NOMO-1 treated with dmso at 0.1 percent for 144 hours (cell line): ENCODE measurements around the gene PNPLA3.

Experiments used
- DNase-seq: peaks from one replicate; lab custom pipeline; 2025; ENCODE audit not compliant: unreplicated experiment; lab: John Stamatoyannopoulos, UW

PNPLA3 gene

GRCh38 chr22:43923191-43923590, 414 bp upstream of the PNPLA3 start:
- no peak for DNase-seq

GRCh38 chr22:43924877-43925276, 1.3 kb downstream of the PNPLA3 start:
- no peak for DNase-seq

- no peak for DNase-seq
These were observed 2.1 kb downstream of the PNPLA3 start for GRCh38 chr22:43925433-43926348.

GRCh38 chr22:43926349-43926710, 2.7 kb downstream of the PNPLA3 start:
- DNase-seq: no peak

- DNase-seq: peak; percentile 64
These were observed 4.9 kb downstream of the PNPLA3 start for GRCh38 chr22:43928468-43928867.

GRCh38 chr22:43928908-43929307, 5.3 kb downstream of the PNPLA3 start:
- DNase-seq: no peak

GRCh38 chr22:43931771-43932170, 8.2 kb downstream of the PNPLA3 start:
- DNase-seq: no peak

- DNase-seq: no peak
These were observed 17.8 kb downstream of the PNPLA3 start for GRCh38 chr22:43941449-43941848.

- DNase-seq: no peak
These were observed 21.2 kb downstream of the PNPLA3 start for GRCh38 chr22:43944670-43945430.

- peak; percentile 43 for DNase-seq
These were observed 22.2 kb downstream of the PNPLA3 start for GRCh38 chr22:43945632-43946383.

- DNase-seq: no peak
These were observed 22.7 kb downstream of the PNPLA3 start for GRCh38 chr22:43946384-43946667.

- no peak for DNase-seq
These were observed 25.3 kb downstream of the PNPLA3 start for GRCh38 chr22:43948836-43949406.

- DNase-seq: no peak
These were observed 27.8 kb downstream of the PNPLA3 start for GRCh38 chr22:43951391-43951790.

GRCh38 chr22:43951966-43952365, 28.4 kb downstream of the PNPLA3 start:
- no peak for DNase-seq

- no peak for DNase-seq
These were observed 30.6 kb downstream of the PNPLA3 start for GRCh38 chr22:43953988-43954785.

- DNase-seq: peak; percentile 84
These were observed 31.7 kb downstream of the PNPLA3 start, which contains the start of gene SAMM50 for GRCh38 chr22:43955040-43955882. Gene SAMM50, plus strand, starts transcription at chr22:43955442. Its CDS starts 136 bp downstream, at chr22:43955578.

- DNase-seq: peak; percentile 73
These were observed 32.5 kb downstream of the PNPLA3 start for GRCh38 chr22:43955883-43956782.

- DNase-seq: no peak
These were observed 33.3 kb downstream of the PNPLA3 start for GRCh38 chr22:43956805-43957463.
